Activated CD4-positive, alpha-beta T cell treated with anti-CD3 and anti-CD28 coated beads for 24 hours (primary cell): ENCODE results near the gene FGF4.
"Not testable (repeated sequence)": the region's sequence is repeated elsewhere in the genome, so short reads cannot be mapped to it uniquely, and the experiment has no call there.

Source experiments
- DNase-seq, 2 donors: peaks; one replicate each; pipeline ENCODE4 v3.0.0-alpha.2; 2020; ENCODE audit warnings: low read depth in 2 of 2

The FGF4 gene

DNA sequence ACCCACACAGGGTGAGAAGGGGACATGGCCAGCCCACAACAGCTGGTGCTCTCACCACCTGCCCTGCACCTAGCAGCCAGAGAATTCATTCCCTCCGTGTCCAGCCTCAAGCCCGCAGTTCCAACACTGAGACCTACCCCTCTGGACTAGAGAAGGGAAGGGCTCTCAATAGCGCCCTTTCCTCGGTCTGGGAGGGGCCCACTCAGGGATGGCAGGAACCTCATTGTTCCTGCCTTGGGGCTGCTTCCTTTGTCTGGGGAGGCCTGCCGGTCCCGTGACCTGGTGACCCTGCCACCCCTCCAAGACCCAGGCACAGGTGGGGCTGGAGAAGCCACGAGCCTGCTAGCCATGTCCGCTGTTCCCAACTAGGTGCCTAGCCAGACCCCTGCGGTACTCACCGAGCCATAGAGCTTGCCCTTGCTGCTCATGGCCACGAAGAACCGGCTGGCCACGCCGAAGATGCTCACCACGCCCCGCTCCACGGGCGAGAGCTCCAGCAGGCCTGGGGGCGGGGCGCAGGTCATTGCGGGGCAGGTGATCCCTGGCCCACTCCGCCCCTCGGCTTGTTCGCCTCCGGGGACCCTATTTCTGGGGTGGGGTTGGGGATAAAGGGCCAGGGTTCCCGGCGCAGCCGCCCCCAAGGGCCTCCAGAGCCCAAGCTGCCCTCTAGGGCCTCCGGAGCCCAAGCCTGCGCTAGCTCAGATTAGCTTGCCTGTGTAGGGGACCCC lies 1.4 kb downstream of the FGF4 start:
- no peak for DNase-seq

DNA sequence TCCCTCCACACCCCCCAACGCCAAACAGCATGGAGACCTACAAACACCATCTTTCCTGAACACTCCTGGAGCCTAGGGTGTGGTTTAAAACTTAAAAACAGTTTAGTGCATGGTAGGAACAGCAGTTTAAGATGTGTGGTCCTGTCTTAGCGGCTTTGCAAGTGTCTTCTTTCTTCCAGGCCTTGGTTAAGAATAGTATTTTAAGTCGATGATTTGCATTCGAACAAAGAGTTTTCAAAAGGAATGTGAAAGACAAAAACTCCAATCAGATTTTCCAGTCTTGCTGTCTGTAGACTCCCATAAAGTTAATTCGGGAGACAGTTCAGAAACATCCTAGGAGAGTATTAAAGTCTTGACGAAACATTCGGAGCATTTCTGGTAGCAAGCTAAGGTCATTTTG lies 3.7 kb downstream of the FGF4 start:
- no peak for DNase-seq

DNA sequence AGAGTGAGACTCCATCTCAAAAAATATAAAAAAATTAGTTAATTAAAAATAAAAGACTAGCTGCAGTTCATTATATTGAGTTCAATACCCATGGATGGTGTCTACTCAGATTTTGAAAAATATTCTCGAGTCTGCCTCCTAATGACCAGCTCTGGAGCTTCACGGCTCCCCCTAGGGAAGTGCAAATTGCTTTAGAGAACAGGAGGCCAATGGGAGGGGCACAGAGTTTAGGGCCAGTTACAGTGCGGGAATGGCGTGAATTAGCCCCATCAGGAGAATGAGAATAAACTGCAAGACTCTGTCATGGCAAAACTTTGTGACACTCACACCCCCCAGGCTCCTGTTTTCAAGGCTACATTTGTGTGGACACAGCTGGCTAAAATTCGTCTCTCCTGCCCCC lies 4.6 kb downstream of the FGF4 start:
- no peak for DNase-seq

DNA sequence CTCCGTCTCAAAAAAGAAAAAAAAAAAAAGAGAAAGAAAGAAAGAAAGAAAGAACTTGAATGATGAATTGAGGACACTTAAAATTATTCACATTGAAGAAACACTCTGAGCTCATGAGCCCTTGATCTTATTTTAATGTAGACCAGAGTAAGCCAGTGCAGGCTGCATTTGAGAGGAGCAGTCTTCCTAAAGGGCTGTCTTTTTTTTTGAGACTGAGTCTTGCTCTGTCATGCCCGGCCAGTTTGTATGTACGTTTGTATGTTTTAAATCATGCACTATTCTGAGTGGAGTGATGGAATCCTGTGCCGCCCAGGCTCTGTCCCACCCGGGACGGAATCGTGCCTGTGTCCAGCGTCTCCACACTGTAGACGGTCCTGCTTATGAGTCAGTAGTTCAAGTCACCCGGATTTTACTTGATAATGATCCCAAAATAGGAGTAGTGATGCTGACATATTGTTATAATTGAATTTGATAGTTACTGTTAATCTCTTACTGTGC lies 9.6 kb downstream of the FGF4 start:
- DNase-seq = no peak

DNA sequence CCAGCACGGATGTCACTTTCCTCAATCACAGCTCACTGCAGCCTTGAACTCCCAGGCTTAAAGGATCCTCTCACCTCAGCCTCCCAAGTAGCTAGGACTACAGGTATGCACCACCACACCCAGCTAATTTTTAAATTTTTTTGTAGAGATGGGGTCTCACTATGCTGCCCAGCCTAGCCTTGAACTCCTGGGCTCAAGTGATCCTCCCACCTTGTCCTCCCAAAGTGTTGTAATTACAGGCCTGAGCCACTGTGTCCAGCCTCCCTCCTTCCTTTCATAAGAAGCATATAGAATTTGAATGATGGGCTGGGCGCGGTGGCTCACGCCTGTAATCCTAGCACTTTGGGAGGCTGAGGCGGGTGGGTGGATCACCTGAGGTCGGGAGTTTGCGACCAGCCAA lies 10.2 kb downstream of the FGF4 start:
- not testable (repeated sequence) for DNase-seq

DNA sequence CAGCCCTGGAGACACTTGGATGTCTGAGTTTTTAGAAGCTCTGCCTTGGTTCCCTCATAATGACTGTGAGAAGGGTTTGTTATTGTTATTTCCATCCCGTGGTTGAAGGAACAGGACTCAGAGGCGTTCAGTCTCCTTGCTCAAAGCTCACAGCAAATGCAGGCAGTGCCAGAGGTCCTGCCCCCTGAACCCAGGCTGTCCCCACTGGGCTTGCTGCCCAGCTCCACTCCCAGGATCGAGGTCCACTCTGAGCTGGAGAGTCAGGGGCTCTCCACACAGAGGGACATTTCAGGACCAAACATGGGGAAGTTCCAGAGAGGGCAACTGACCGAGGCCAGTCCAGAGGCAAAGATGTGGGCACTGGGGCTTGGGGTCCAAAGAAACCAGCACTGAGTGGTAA lies 14.8 kb downstream of the FGF4 start:
- no peak for DNase-seq

DNA sequence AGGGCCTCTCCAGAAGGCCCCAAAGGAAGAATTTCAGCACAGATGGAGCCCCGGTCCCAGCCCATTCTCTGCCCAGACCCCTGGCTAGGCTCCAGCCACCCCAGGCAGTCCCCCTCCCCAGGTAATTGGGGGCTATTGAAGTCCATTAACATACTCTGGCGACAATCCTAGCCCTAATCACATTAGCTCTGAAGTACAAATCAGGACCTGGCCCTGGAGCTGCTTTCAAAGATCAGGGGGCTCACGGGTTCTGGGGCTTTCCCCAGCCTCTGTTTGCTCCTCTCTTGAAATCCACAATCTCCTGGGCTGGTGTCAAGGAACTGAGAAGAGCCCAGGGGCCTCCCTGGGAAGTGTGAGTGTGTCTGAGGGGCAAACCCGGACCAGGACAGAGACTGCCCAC lies 22.3 kb downstream of the FGF4 start:
- no peak for DNase-seq

DNA sequence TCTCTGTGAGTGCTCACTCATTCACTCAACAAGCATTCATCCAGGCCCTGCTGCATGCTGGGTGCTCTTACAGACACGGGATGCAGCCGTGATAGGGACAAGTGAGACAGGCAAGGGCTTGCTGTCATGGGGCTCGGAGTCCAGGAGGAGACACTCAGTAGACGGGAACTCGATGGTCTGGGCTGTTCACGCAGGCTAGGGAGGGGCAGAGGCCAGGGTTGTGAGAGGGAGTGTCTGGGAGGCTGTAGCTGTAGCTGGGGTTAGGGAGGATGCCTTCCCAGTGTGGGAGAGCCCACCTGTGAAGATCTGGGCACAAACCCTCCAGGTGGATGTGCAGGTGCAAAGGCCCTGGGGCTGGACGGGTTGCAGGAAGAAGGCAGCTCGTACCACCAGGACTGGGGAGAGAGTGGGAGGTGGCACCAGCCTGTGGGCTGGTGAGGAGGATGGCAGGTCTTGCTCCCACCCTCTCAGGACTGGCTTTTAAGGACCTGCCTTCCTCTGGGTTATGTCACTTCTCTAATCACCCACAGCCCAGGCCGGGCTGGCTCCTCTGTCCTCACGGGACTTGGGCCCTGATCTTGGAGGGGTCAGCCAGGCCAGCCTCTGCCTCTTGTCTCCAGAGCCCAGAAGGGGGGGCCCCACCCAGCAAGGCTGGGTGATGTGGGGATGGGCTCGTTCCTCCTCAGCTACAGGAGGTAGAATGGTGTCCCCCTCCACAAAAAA lies 24.1 kb downstream of the FGF4 start:
- no peak for DNase-seq

DNA sequence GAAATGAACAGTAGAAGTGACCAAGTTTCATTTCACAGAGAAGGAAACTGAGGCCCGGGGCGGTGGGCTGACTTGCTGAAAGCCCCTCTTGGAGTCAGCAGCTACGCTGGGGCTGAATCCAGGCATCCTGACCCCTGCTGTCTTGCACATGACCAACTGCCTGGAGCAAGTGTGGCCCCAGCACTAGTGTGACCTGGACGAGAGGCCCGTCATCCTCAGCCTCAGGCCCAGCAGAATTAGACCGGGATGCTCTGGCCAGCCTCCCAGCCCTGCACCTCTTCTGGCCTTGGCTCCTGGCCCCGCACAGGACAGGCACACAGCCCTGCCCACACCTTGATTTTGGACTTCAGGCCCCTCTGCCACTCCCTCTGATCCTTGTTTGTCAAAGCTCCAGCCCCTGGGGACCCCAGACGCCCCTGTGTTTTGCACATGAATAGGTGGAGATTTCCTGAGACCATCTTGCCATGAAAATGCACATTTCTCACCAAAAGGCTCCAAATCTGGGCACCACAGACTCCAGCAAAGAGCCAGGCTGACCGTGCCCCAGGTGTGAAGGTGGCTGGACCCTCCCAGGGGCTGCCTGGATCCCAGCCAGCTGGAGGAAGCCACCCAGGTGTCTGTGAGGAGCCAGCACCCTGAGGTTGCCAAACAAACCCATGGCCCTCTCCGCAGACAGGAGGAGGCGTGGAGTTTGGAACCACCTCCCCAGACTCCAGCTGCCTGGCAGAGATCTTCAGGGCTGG lies 24.9 kb downstream of the FGF4 start:
- DNase-seq = no peak

DNA sequence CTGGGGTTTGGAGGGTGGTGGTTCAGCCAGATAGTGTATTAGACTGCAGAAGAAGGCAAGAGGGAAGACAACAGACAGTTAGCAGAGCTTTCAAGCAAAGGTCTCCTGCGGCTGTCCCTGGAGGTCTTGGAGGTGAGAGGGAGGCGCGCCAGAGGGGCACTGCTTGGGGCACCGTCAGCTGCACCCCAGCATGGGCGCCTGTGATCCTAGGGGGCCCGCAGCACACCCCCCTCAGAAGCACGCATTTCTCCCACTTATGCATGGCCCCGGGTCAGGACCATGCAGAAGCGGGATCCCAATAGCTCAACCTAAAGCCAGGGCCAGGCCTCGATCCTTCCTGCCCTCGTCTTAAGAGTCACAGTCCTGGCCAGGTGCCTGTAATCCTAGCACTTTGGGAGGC lies 26.5 kb downstream of the FGF4 start:
- DNase-seq = no peak

DNA sequence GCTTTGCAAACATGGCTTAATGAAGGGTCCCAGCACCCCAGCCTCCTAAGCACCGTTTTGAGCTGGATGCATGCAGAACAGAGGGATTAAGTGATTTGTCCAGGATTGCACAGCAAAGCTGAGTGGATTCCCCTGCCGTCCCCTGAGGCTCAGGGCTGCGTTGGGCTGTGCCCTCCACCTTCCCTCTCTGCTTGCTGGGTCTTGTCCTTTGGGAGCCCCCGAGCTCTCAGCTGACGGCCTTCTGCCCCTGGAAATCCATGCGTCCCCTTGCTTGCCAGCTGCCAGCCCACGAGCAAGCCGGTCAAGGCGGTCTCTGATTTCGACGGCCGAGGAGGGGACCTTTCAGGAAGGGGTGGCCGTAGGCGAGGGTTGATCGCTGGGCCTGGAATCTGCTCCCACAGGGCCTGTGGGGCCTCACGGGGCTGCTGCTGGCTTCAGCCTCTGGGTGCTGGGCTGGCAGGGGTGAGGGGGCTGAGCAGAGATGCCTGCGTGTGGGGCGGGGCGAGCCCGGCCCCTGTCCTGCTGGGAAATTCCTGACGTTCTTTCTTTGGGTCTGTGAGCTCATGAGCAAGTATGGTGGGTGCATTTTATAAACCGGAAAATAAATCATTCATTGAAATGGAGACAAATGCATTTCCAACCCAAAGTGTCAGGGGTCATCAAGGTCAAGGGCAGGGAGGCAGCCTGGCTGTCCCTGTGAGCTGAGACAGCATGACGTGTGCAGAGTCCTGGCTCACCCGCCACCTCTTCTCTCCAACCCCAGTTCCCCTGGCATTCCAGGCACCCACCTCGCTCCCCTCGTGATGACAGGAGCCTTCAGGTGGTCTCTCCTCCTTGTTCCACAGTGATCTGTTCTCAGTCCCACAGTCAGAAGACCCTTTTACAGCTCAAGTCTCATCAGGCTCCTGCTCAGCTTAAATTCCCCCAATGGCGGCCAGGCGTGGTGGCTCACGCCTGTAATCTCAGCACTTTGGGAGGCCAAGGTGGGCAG lies 28.1 kb downstream of the FGF4 start:
- DNase-seq = no peak

DNA sequence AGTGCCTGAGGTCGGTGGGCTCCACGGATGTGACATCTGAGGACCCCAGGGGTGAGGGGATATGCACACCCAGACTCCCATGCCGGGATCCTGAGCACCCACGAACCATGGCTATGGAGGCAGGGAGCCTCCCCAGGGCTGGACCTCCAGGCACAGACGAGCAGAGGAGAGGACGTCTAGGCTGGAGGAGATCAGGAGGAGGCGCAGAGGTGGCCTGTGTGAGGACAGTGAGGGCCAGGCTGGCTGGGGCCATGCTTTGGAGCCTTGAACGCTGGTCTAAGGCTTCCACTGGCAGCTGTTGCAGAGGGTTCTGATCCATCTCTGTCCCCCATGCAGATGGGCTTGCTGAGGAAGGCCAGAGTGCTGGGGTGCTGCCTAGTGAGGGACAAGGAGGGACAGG lies 29.0 kb downstream of the FGF4 start:
- DNase-seq = no peak

DNA sequence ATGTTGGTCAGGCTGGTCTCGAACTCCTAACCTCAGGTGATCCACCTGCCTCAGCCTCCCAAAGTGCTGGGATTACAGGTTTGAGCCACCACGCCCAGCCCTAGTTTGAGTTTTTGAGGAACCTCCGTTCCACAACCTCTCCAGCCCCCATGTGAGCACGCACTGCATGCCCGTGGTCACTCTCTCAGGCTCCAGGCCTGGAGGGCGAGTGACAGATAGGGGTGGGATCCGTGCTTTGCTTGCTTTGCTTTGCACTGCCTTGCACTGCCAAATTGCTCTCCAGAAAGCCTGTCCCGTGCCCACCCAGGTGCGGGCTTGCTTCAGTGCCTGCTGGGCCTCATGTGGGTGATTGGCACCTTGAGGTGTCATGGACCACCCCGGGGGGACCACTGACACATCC lies 29.9 kb downstream of the FGF4 start:
- no peak for DNase-seq

DNA sequence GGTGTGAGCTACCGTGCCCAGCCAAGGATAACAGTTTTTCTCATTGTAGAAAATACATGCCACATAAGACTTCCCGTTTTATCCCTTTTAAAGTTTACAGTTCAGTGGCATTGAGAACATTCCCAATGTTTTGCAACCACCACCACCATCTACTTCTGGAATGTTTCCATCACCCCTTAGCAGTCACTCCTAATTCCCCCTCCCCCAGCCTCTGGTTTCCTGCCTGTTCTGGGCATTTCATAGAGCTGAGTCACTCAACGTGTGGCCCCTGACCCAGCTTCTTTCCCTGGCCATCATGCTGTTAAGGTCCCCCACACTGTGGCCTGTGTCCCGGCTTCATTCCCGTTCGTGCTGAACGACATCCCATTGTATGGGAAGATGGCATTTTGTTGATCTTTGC lies 30.7 kb downstream of the FGF4 start:
- DNase-seq = no peak

DNA sequence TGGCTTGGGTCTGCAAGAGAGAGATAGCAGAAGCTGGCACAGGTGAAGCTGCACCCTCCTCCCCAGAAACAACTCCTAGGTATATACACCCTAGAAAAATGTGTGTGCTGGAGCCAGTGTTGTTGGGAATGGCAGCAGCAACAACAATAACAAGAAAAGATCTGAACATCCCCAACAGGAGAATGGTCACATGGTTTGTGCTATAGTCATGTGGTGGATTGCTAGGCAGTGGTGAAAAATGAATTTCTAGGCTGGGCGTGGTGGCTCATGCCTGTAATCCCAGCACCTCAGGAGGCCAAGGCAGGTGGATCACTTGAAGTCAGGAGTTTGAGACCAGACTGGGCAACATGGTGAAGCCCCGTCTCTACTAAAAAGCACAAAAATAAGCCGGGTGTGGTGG lies 40.3 kb downstream of the FGF4 start:
- no peak for DNase-seq

DNA sequence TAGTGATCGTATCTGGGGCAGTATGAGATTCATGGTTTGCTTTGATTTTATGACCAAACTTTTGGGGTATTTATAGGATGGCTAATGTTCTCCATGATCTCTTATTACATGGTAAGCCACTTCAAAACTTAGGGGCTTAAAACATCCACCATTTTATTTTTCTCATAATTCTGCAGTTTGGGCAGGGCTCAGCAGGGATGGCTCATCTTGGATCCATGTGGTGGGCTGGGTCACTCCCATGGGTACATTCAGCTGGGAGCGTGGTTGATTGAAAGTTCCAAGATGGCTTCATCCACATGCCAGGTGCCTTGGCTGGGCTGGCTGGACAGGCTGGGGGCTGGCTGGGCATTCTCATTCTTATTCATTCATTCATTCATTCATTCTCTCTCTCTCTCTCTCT lies 40.8 kb downstream of the FGF4 start:
- DNase-seq = no peak

DNA sequence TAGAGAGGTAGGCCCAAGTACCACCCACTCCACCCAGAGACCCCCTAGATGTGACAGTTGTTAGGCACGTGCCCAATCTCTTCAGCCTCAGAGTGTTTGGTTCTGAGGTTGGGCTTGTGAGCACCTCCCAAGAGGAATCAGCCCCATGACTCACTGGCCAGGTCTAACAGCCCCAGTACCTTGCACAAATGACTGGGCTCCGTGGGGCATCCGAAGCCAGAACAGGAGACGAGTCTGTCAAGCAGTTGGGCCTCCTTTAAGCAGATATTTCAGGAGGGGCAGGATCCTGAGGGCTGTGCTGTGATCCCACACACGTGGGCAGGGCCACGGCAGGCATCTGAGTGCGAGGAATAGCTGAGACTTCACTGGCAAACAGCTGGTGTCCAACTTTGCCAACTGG lies 42.2 kb downstream of the FGF4 start:
- DNase-seq = no peak

DNA sequence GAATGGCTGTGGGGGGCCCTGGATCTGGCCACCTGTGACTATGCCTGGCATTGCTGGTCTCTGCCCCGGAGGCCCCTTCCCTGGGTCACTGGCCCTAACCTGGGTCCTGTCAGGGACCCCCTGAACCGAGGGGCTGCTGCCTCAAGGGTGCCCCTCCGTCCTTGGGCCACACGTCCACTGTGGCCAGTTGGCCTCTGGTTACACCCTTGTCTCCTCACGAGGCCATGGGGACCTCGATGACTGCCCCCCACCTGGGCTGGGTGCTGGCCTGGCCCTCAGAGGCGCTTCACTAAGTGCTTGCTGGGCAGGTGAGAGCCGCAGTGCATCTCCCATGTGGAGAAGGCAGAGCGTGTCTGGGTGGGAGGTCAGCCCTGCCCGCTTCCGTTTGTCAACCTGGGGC lies 44.0 kb downstream of the FGF4 start:
- no peak for DNase-seq

DNA sequence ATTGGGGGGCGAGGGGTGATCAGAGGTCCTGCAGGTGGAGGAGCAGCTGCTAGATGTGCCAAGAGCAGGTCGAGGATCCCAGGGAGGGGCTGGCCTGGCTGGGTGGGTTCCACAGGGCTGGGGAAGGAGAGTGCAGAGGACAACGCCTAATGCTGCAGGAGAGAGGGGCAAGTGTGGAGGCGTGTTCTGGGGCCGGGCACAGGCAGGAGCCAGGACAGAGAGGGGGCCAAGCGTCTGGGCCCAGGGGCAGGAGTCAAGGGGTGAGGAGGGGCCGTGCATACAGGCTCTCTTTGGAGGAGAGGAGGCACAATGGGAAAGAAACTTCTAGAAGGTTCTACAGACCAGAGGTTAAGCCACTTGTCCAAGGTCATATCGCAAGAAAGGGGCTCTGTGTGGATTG lies 44.6 kb downstream of the FGF4 start:
- no peak for DNase-seq

DNA sequence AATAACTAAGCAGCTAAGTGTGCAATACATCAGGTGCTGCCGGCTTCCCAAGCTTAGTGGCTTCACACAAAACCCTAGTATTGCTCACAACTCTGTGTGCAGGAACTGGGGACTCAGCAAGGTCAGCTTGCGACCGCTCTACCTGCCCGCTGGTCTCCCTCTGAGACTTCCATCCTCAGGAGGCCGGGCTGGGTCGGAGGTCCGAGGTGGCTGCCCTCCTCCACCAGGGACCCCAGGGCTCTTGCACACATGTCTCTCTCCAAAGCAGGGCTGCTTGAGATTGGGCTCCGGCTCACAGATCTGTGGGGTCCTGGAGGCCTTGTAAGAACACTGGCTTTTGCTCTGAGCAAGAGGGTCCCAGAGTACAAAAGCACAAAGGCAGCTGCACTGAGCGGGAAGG lies 45.9 kb downstream of the FGF4 start:
- DNase-seq = no peak

DNA sequence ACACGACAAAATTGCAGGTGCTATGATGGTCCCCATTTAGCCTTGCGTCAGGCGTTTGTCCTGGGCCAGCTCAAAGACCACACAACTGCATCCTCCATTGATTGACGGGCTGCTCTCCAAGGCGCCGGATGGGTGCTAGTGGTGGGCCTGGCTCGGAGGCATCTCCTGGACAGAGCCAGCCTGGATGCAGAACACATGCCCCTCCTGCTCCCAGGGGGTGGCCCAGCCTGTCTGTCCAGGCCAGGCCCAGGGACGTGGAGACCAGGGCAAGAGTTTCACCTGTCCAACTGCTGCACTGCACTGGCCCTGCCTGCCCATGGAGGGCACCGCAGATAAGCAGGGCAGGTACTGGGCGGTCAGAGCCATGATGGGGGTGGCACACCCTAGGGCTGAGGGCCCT lies 47.9 kb downstream of the FGF4 start:
- no peak for DNase-seq

DNA sequence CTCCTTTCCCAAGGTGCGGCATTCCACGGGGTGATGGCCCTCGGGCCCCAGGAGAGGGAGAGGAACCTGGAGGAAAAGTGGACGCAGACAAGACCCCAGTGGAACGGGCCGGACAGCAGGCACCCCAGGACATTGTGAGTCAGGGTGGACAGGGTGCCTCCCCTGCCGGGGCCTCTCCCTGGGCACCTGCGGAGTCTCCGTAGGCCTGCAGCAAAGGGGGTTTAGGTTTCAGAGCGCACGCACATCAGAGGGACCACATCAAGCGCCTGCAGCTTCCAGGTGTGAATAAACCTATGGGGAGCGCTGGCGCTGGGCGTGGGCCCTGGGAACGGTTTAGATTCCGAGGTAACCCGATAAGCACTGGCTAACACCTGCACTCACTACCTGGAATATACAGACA lies 48.7 kb downstream of the FGF4 start:
- DNase-seq = no peak
